Astrocyte (in vitro differentiated cells and primary cell): ENCODE measurements around the gene FLT1. TPM values are rescaled to one million over a fixed set of nuclear protein-coding genes. Genes with fewer than 3 reads are reported as not detected.

Experiments
- DNase-seq: peaks from one replicate; pipeline ENCODE4 v3.0.0-alpha.2; 2010; ENCODE audit warnings: low read depth
- FAIRE-seq: peaks from 2 replicates; lab custom pipeline; 2011; peaks lifted over from hg19 to GRCh38; lab: Jason Lieb, UNC
- H2AFZ ChIP-seq: 2 replicates; pipeline ENCODE4 v1.6.0; 2012; ENCODE audit warnings: low read depth, low read length, inconsistent platforms
- H3K27ac ChIP-seq: 2 replicates; pipeline ENCODE4 v1.5.1; 2011; ENCODE audit warnings: low read depth, low read length, inconsistent platforms
- H3K27me3 ChIP-seq: 2 replicates; pipeline ENCODE4 v1.6.0; 2011; ENCODE audit warnings: low read length, inconsistent platforms; ENCODE audit not compliant: insufficient read depth
- H3K36me3 ChIP-seq: 2 replicates; pipeline ENCODE4 v1.5.1; 2011; ENCODE audit warnings: low read length, inconsistent platforms; ENCODE audit not compliant: insufficient read depth
- H3K4me1 ChIP-seq: 2 replicates; pipeline ENCODE4 v1.5.1; 2011; ENCODE audit warnings: low read length, inconsistent platforms; ENCODE audit not compliant: insufficient read depth
- H3K4me2 ChIP-seq: 2 replicates; pipeline ENCODE4 v1.6.0; 2012; ENCODE audit warnings: low read length, inconsistent platforms
- H3K4me3 ChIP-seq: 2 replicates; pipeline ENCODE4 v1.5.1; 2011; ENCODE audit warnings: low read depth, mild to moderate bottlenecking, low read length, inconsistent platforms; ENCODE audit not compliant: insufficient read depth
- H3K79me2 ChIP-seq: 2 replicates; pipeline ENCODE4 v1.6.0; 2012; ENCODE audit warnings: mild to moderate bottlenecking, low read length, inconsistent platforms; ENCODE audit not compliant: insufficient read depth
- H3K9ac ChIP-seq: 2 replicates; pipeline ENCODE4 v1.6.0; 2012; ENCODE audit warnings: mild to moderate bottlenecking, low read length, inconsistent platforms
- H3K9me3 ChIP-seq: 2 replicates; pipeline ENCODE4 v1.5.1; 2012; ENCODE audit warnings: low read depth, mild to moderate bottlenecking, low read length, inconsistent platforms; ENCODE audit not compliant: insufficient read depth
- H4K20me1 ChIP-seq: 2 replicates; pipeline ENCODE4 v1.6.0; 2012; ENCODE audit warnings: low read length, inconsistent platforms; ENCODE audit not compliant: insufficient read depth
- H3K27ac Mint-ChIP-seq: one replicate; pipeline ENCODE4 v1.8.0; 2021; ENCODE audit warnings: mild to moderate bottlenecking, mixed read lengths; ENCODE audit not compliant: unreplicated experiment
- H3K27me3 Mint-ChIP-seq: one replicate; pipeline ENCODE4 v1.8.0; 2021; ENCODE audit warnings: low read depth, mixed read lengths; ENCODE audit not compliant: unreplicated experiment
- H3K36me3 Mint-ChIP-seq: one replicate; pipeline ENCODE4 v1.8.0; 2021; ENCODE audit warnings: low read depth, mixed read lengths; ENCODE audit not compliant: unreplicated experiment
- H3K4me1 Mint-ChIP-seq: one replicate; pipeline ENCODE4 v1.8.0; 2021; ENCODE audit warnings: low read depth, mixed read lengths; ENCODE audit not compliant: unreplicated experiment
- H3K4me3 Mint-ChIP-seq: one replicate; pipeline ENCODE4 v1.8.0; 2021; ENCODE audit warnings: mild to moderate bottlenecking, moderate library complexity, mixed read lengths; ENCODE audit not compliant: unreplicated experiment
- H3K9me3 Mint-ChIP-seq: one replicate; pipeline ENCODE4 v1.8.0; 2021; ENCODE audit warnings: mild to moderate bottlenecking, mixed read lengths; ENCODE audit not compliant: unreplicated experiment
- CTCF ChIP-seq: IDR thresholded peaks from 2 replicates; pipeline ENCODE4 v1.5.1; 2011; ENCODE audit warnings: low read depth, mild to moderate bottlenecking, inconsistent platforms, low read length, moderate library complexity; ENCODE audit not compliant: insufficient read depth
- EZH2 ChIP-seq: IDR thresholded peaks from 2 replicates; pipeline ENCODE4 v1.6.1; 2012; ENCODE audit warnings: mild to moderate bottlenecking, low read length, inconsistent platforms; ENCODE audit not compliant: insufficient read depth
- total RNA-seq: library from RNA; stranded (reverse); gene quantifications from 2 replicates; pipeline ENCODE4 v1.2.1, GENCODE V29; 2021

The FLT1 gene
- total RNA-seq, 1 donor from 2014 or later: 7.3 TPM

GRCh38 chr13:28420704-28421103 lies 74.2 kb downstream of the FLT1 start:
- Histone ChIP-seq H3K79me2 (no peaks in the 10 kb centered on the region), H3K9ac (no peak overlapping the region), H2AFZ (no peak overlapping the region), H3K9me3 (no peaks in the 10 kb centered on the region), H3K4me2 (no peak overlapping the region), H3K4me1 (no peaks in the 10 kb centered on the region), H4K20me1 (no peaks in the 10 kb centered on the region), H3K27ac (no peak overlapping the region), H3K4me3 (no peak overlapping the region), H3K36me3 (no peaks in the 10 kb centered on the region), H3K27me3 (no peaks in the 10 kb centered on the region)
- Mint-ChIP-seq H3K27ac (no peak overlapping the region), H3K36me3 (no peaks in the 10 kb centered on the region), H3K4me3 (no peak overlapping the region), H3K27me3 (no peaks in the 10 kb centered on the region), H3K9me3 (no peaks in the 10 kb centered on the region), H3K4me1 (peaks cover 2% of the 10 kb centered on the region)
- DNase-seq: no peak
- TF ChIP-seq EZH2: no peak
- TF ChIP-seq CTCF: no peak
- FAIRE-seq: no peak

- H3K9me3 ChIP-seq: no peaks in the 10 kb centered on the region
- no peaks in the 10 kb centered on the region for H3K79me2 ChIP-seq
- no peak overlapping the region for H3K27ac ChIP-seq
- no peak overlapping the region for H3K4me3 ChIP-seq
- H3K4me2 ChIP-seq: no peak overlapping the region
- TF ChIP-seq CTCF: no peak
- TF ChIP-seq EZH2: no peak
- H2AFZ ChIP-seq: no peak overlapping the region
- no peaks in the 10 kb centered on the region for H4K20me1 ChIP-seq
- FAIRE-seq: no peak
- no peak for DNase-seq
- no peaks in the 10 kb centered on the region for H3K4me1 Mint-ChIP-seq
- no peak overlapping the region for H3K27ac Mint-ChIP-seq
- H3K9ac ChIP-seq: no peak overlapping the region
- H3K27me3 ChIP-seq: no peaks in the 10 kb centered on the region
- H3K4me3 Mint-ChIP-seq: no peak overlapping the region
- no peaks in the 10 kb centered on the region for H3K9me3 Mint-ChIP-seq
- H3K4me1 ChIP-seq: no peaks in the 10 kb centered on the region
- H3K36me3 ChIP-seq: no peaks in the 10 kb centered on the region
- H3K36me3 Mint-ChIP-seq: peaks cover 2% of the 10 kb centered on the region
- H3K27me3 Mint-ChIP-seq: no peaks in the 10 kb centered on the region
Observed at GRCh38 chr13:28415994-28416421, 78.9 kb downstream of the FLT1 start.

GRCh38 chr13:28413999-28414398 lies 80.9 kb downstream of the FLT1 start:
- DNase-seq (no peak), FAIRE-seq (no peak)
- no peaks in the 10 kb centered on the region for H3K36me3 ChIP-seq
- Mint-ChIP-seq H3K9me3 (no peaks in the 10 kb centered on the region), H3K4me1 (peaks cover 3% of the 10 kb centered on the region), H3K4me3 (no peak overlapping the region), H3K27ac (no peak overlapping the region), H3K36me3 (peaks cover 2% of the 10 kb centered on the region), H3K27me3 (no peaks in the 10 kb centered on the region)
- no peaks in the 10 kb centered on the region for H3K9me3 ChIP-seq
- H3K4me1 ChIP-seq: no peaks in the 10 kb centered on the region
- no peaks in the 10 kb centered on the region for H4K20me1 ChIP-seq
- H3K9ac ChIP-seq: no peak overlapping the region
- H2AFZ ChIP-seq: no peak overlapping the region
- H3K4me2 ChIP-seq: no peak overlapping the region
- H3K27ac ChIP-seq: no peak overlapping the region
- no peak overlapping the region for H3K4me3 ChIP-seq
- no peaks in the 10 kb centered on the region for H3K27me3 ChIP-seq
- TF ChIP-seq CTCF (no peak), EZH2 (no peak)
- no peaks in the 10 kb centered on the region for H3K79me2 ChIP-seq
